Activated CD4-positive, alpha-beta T cell treated with anti-CD3 and anti-CD28 coated beads, Interleukin-2, amount 50 U/mL, for 48 hours (primary cell): Measurements from ENCODE around the gene TICAM1.
"Not testable (repeated sequence)": the region's sequence is repeated elsewhere in the genome, so short reads cannot be mapped to it uniquely, and the experiment has no call there.

ENCODE experiments used
- DNase-seq, 2 experiments: peaks; one replicate each; pipeline ENCODE4 v3.0.0-alpha.2; 2020

The TICAM1 gene

GRCh38 chr19:4844348-4845179 lies 13.1 kb upstream of the TICAM1 start:
- no peak for DNase-seq

- DNase-seq: no peak
Observed at GRCh38 chr19:4843647-4843965, 12.1 kb upstream of the TICAM1 start.

GRCh38 chr19:4839192-4839591 lies 7.7 kb upstream of the TICAM1 start:
- no peak for DNase-seq

- DNase-seq: no peak
Observed at GRCh38 chr19:4832776-4833175, 1.3 kb upstream of the TICAM1 start.

- not testable (repeated sequence) for DNase-seq
Observed at GRCh38 chr19:4831979-4832340, 448 bp upstream of the TICAM1 start.

- no peak for DNase-seq
Observed at GRCh38 chr19:4830768-4831265, 695 bp downstream of the TICAM1 start.

- DNase-seq: no peak
Observed at GRCh38 chr19:4830332-4830731, 1.2 kb downstream of the TICAM1 start.

- no peak for DNase-seq
Observed at GRCh38 chr19:4829001-4829712, 2.4 kb downstream of the TICAM1 start.

GRCh38 chr19:4823577-4823976 lies 7.9 kb downstream of the TICAM1 start:
- no peak for DNase-seq

- DNase-seq: not testable (repeated sequence)
Observed at GRCh38 chr19:4822354-4822753, 9.2 kb downstream of the TICAM1 start.

GRCh38 chr19:4821265-4821664 lies 10.2 kb downstream of the TICAM1 start:
- DNase-seq: no peak

- DNase-seq: no peak
Observed at GRCh38 chr19:4817467-4818277, 13.8 kb downstream of the TICAM1 start.

- DNase-seq: no peak
Observed at GRCh38 chr19:4816950-4817278, 14.6 kb downstream of the TICAM1 start.

GRCh38 chr19:4816202-4816949 lies 15.1 kb downstream of the TICAM1 start:
- DNase-seq: no peak

- peak; percentile 80 to 85 for DNase-seq
Observed at GRCh38 chr19:4815426-4816201, 15.9 kb downstream of the TICAM1 start.

GRCh38 chr19:4814625-4815425 lies 16.7 kb downstream of the TICAM1 start:
- no peak for DNase-seq

GRCh38 chr19:4811328-4812131 lies 20.0 kb downstream of the TICAM1 start:
- peak; percentile 97 for DNase-seq

GRCh38 chr19:4807188-4807587 lies 24.3 kb downstream of the TICAM1 start:
- no peak for DNase-seq

GRCh38 chr19:4806384-4806783 lies 25.1 kb downstream of the TICAM1 start:
- no peak for DNase-seq

- DNase-seq: not testable (repeated sequence)
Observed at GRCh38 chr19:4805140-4805539, 26.4 kb downstream of the TICAM1 start.
